Gastrocnemius medialis (tissue), 4 donors: ENCODE measurements around the gene DSC3.

Experiments
- POLR2A ChIP-seq, 2 donors: fragments of 450-650 bp; IDR thresholded peaks; one replicate each; pipeline ENCODE4 v1.6.1; 2017; ENCODE audit warnings: antibody characterized with exemption in 2 of 2, mild to moderate bottlenecking in 2 of 2, moderate library complexity in 2 of 2
- TF ChIP-seq, protein P1 (sequence below), 5 experiments: fragments of 450-650 bp in 3 of 5; fragments of 200-600 bp in 2 of 5; sonication (generic) in 2 of 5; IDR thresholded peaks in 4 of 5; conservative IDR thresholded peaks in 1 of 5; 1 replicate in 4 of 5; 2 replicates in 1 of 5; pipeline ENCODE4 v1.5.1; 2016 to 2019; ENCODE audit warnings: antibody characterized with exemption in 5 of 5, mild to moderate bottlenecking in 3 of 5, moderate library complexity in 3 of 5

- TF ChIP-seq, protein P1, sequence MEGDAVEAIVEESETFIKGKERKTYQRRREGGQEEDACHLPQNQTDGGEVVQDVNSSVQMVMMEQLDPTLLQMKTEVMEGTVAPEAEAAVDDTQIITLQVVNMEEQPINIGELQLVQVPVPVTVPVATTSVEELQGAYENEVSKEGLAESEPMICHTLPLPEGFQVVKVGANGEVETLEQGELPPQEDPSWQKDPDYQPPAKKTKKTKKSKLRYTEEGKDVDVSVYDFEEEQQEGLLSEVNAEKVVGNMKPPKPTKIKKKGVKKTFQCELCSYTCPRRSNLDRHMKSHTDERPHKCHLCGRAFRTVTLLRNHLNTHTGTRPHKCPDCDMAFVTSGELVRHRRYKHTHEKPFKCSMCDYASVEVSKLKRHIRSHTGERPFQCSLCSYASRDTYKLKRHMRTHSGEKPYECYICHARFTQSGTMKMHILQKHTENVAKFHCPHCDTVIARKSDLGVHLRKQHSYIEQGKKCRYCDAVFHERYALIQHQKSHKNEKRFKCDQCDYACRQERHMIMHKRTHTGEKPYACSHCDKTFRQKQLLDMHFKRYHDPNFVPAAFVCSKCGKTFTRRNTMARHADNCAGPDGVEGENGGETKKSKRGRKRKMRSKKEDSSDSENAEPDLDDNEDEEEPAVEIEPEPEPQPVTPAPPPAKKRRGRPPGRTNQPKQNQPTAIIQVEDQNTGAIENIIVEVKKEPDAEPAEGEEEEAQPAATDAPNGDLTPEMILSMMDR (IDR thresholded peaks at IDR 0.05 in 4 of 5, conservative IDR thresholded peaks at IDR 0.05 in 1 of 5): no peak
- no peak for TF ChIP-seq POLR2A (IDR thresholded peaks at IDR 0.05)
These were observed 48.8 kb upstream of the DSC3 start for GRCh38 chr18:31091350-31091749.
